D341Med (cell line): ENCODE results near the gene RAD52.
"Not testable (repeated sequence)": the region's sequence is repeated elsewhere in the genome, so short reads cannot be mapped to it uniquely, and the experiment has no call there.

ENCODE experiments used
- DNase-seq: peaks from one replicate; pipeline ENCODE4 v3.0.0; 2012; ENCODE audit warnings: low spot score

RAD52 gene

DNA sequence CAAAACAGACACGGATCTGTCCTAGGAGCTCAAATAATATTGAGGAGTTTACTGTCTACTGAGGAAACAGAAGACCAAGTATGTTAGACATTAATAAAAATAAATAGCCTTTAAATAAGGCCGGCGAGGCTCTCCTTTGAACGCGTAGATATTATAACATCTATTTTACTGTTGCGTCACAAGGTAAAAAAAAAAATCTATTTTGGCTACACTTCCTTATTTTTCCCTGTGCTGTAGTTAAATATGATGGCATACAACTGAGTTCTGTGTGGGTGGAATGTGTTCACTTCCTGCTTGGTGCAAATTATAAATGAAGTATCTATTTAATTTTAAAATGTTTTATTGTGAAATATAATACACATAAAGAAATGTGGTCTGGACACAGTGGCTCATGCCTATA is 17.2 kb upstream of the RAD52 start:
- DNase-seq, result no peak

DNA sequence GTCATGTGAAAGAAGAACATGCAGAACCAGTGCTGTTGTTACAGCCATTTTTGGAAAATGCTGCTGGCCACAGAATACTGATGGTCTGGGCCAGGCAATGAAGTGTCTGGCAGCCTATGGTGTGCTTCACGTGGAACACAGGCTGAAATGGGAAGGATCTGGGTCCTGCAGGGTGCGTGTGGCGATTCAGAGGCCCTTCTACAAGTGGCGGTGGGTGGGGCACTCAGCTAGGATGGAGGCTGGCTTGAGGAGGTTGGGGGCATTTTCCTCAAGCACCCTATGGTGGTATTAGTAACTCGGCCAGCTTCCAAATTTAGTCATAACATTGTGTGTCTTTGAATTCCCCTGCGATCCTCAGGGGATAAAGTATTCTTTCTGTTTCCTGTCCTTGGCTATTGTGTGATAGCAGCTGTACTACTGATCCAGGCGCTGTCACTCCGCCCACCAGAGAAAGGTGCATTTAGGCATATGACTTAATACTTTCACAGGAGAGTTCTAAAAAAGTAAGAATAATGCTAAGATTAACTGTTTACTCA is 9.2 kb upstream of the RAD52 start:
- DNase-seq, result no peak

DNA sequence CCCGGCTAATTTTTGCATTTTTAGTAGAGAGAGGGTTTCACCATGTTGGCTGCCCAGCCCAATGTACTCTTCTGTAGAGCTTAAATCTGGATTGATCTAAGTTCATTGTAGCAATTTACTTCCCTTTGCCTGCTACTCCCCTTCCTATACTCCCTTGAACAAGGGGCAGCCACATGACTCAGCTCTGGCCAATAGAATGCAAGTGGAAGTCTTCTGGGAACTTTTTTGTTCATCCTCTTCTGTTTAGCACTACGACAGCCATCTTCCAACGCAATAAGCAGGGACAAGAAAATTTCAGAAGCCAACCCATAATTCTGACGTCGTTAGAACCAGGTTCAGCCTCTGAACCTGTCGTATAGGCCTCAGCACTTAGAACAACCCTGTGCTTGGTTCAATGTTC is 6.4 kb upstream of the RAD52 start:
- DNase-seq, result no peak

DNA sequence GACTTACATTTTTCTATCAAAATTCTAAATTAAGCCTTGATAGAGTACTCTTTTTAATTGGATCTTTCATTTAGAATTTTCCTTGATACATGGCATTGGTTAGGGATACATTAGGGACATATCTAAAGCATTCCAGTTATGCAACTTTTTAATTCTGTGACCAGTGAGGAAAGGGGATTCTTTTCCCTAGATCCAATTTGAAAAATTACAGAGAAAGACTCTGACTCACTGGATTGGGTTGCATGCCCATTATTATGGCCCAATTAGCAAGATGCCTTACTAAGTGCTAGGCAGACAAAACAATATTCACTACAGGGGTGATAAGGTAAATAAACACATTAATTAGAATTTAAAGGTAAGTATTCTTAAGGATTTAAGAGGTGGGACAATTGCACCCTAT is 5.2 kb upstream of the RAD52 start:
- no peak for DNase-seq

DNA sequence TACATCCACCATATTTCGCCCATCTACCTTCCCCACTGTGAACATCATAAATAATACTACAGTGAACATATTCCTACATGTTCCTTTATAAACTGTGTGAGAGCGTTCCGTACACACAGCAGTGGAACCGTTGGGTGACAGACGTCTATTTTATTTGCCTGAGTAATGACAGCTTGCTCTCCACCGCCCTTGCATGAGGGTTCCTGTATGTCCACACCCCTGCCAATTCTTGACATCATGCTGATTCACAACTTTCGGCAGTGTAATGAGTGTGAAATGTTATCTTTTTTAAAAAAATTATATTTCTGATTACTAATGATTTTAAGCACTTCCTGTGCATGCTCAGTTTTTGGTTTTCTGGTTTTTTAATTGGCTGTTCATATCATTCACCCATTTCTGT is 4.3 kb upstream of the RAD52 start:
- no peak for DNase-seq

DNA sequence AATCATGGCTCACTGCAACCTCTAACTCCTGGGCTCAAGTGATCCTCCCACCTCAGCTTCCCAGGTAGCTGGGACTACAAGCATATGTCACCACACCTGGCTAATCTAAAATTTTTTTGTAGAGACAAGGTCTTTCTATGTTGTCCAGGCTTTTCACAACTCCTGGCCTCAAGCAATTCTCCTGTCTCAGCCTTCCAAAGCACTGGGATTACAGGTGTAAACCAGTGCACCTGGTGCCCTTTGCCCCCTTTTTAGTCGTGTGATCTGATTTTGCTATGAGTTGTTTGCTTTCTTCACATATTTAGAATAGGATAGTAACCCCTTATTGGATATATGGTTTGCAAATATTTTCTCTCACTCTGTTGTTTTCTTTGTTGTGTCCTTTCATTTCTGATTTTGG is 1.7 kb upstream of the RAD52 start:
- no peak for DNase-seq

DNA sequence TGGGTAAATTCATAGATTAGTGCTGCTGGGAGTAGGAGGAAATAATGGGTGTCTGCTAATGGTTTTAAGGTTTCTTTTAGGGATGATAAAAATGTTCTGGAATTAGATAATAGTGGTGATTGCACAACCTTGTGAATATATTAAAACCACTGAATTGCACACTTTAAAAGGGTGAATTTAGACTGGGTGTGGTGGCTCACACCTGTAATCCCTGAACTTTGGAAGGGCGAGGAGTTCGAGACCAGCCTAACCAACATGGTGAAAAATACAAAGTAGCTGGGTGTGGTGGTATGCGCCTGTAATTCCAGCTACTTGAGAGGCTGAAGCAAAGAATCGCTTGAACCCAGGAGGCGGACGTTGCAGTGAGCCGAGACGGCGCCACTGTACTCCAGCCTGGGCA is 1.3 kb downstream of the RAD52 start:
- DNase-seq, result no peak

DNA sequence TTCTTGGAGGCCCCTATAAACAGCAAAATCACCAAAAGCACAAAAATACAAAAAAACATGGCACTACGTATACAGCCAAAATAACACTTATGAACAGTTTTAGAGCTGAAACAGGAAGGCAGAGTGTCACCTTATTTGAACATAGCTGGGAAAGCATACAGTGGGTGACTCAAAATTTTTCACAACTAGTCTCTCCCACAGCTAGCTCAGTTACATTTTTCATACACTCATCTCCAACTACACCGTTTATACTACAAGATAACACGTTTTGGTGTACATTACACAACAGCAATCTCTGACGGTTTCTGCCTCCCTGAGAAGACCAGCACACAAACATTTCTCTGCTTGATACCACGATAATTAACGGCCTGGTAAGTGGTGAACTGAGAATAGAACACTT is 2.9 kb downstream of the RAD52 start:
- DNase-seq, result no peak

DNA sequence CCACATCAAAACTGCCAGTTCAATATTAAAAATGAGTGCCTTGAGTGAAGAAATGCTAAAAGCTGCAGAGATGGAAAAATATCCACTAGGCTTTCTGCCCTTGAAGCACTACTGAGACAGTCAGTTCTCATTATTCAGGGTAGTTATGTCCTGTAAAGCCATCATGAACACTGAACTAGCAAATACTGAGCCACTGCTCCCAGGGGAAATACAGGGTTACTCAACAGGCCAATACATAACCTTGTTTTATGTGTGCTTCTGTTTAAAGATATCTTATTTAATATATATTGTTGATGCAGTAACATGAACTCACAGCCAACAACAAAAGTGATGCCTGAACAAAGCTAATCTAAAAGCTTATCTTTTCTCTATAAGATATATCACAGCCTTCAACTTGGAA is 3.3 kb downstream of the RAD52 start:
- no peak for DNase-seq

DNA sequence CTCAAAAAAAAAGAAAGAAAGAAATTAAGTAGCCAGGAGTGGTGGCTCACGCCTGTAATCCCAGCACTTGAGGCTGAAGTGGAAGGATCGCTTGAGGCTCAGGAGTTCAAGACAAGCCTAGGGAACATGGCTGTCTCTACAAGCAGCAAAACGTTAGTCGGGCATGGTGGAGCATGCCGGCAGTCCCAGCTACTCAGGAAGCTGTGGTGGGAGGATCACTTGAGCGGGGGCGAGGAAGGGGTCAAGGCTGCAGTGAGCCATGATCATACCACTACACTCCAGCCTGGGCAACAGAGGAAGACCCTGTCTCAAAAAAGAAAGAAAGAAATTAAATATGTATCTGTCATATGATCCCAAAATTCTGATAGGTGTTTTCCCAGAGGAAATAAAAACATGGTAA is 5.3 kb downstream of the RAD52 start:
- no peak for DNase-seq

DNA sequence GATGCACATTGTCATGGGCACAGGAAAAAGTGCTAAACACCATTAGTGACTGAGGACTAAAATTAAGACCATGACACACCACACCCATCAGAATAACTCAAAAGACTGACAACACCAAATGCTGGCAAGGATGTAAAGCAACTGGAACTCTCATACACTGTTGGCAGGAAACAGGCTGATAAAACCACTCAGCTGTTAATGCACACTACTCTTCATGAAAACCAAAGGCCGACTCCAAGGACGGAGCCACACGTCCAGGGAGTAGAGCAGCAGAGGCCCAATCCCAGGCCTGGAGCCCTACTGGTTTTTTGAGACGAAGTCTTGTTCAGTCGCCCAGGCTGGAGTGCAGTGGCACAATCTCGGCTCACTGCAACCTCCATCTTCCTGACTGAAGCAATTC is 6.4 kb downstream of the RAD52 start:
- no peak for DNase-seq

DNA sequence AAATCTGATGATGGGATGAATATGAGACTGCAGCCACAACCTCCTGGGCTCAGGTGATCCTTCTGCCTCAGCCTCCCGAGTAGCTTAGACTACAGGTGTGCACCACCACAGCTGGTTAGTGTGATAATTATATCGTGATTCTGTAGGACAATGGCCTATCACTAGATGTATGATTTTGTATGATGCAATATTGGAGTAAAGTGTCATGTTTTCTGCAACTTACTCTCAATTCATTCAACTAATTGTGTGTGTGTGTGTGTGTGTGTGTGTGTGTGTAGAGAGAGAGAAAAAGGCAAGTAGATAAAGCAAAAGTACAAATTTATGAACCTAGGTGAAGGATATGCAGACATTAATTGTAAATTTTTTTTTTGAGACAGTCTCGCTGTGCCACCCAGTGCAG is 10.7 kb downstream of the RAD52 start:
- no peak for DNase-seq

DNA sequence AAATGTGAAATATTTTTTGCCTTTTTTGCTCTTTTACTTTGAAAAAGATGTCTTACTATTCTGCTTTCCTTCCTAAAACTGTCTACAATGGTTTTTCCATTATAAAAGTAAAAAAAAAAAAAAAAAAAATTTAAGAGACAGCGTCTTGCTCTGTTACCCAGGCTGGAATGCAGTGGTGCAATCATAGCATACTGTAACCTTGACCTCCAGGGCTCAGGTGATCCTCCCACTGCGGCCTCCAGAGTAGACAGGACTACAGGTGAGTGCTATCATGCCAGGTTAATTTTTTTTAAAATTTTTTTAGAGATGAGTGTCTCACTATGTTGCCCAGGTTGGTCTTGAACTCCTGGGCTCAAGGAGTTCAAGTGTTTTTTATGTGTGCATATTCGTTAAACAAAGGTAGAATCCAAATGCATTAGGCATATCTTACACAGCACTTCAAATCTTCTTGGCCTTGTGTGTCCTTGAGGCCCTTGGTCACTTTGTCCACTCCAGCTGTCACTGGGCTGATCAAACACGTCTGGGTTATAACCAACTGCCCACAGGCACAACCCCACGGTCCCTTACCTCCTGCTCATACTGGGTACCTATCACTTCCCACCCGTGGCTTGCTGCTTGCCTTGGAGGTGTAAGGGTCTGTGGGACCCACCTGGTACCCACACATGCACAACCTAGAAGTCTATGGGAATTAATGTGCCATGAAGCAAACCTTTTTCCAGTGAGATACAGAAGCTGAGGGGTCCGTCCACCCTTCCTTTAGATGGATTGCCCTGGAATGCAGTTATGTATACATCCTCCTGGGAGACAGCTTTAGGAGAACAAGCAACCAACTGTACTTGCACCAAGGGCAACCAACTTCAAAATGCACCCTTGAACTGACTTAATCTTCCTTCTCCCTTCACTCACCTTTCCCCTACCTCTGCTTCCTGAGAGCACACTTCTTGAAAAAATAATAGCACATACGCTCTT is 12.8 kb downstream of the RAD52 start:
- DNase-seq, result no peak

DNA sequence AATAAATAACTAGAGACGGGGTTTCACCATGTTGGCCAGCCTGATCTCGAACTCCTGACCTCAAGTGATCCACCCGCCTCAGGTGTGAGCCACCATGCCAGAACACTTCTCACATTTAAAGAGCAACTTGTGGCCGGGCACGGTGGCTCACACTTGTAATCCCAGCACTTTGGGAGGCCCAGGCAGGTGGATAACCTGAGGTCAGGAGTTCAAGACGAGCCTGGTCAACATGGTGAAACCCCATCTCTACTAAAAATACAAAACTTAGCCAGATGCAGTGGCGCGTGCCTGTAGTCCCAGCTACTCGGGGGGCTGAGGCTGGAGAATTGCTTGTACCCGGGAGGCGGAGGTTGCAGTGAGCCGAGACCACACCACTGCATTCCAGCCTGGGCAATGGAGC is 13.6 kb downstream of the RAD52 start:
- DNase-seq, result not testable (repeated sequence)

DNA sequence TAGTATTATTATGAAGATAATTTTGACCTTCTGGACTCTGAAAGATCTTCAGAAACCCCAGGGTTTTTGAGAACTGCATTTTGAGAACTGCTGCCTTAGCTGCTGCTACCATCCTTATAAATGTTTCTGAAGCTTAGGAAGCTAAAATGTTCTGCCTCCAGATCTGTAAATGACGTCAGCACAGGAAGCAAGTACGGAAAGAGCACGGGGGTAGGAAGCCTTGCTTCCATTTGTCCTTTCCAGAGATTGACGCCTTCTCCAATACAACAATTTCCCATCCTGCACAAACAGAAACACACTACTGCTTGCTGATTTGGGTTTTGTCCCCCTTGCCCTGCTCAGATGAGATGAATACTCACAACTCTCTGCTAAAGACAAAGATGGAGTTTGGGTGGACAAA is 17.9 kb downstream of the RAD52 start:
- DNase-seq, result no peak

DNA sequence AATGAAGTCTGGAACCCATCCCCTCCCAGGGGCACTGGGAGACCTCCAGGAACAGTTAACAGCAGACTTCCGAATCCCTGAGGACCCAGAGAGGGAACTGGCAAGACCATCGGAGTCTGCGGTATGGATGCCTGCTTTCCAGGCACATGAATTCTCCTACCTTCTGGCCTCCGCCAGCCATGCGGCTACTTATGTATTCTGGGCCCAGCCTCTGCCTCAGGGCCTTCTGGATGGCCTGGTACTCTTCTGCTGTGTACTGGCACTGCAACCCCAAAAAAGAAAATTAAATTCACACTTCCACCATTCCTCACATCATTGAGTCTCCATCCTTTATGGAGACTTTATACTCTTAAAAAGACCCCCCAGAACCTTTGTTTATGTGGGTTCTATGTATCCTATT is 18.4 kb downstream of the RAD52 start:
- DNase-seq, result no peak

DNA sequence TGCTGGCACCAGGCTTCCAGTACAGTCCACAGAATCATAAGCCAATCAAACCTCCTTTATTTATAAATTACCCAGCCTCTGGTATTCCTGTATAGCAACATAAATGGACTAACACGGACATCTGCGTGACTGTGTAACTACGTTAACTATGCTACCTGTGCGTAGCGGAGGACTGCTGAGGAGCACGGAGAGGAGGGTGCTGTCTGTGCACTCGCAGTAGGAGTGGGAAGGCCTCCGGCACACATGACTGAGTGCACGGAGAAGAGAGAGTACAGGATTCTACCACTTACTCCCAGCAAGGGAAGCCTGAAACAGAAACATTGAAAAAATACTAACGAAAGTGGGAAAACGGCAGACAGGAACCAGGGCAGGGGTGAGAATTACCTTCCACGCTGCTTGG is 22.9 kb downstream of the RAD52 start:
- DNase-seq, result no peak

DNA sequence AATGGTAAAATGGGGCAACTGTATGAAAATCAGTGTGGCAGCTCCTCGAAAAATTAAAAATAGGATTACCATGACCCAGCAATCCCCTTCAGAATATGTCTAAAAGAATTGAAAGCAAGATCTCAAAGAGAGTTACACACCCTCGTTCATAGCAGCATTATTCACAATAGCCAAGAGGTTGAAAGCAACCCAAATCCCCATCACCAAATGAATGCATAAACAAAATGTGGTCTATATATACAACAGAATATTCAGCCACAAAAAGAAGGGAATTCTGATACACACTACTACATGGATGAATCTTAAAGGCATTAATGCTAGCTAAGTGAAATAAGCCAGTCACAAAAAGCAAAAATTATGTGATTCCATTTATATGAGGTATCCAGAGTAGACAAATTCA is 27.2 kb downstream of the RAD52 start:
- DNase-seq, result no peak

DNA sequence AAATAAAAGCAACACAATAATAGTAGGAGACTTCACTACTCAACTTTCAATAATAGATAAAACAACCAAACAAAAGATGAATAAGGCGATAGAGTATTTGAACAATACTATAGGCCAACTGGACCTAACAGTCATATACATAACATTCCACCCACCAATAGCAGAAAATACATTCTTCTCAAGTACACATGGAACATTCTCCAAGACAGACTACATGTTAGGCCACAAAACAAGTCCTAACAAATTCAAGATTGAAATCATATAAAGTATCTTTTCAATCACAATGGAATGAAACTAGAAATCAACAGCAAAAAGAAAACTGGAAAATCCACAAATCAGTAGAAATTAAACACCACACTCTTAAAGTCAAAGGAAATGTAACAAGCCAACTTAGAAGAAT is 28.8 kb downstream of the RAD52 start:
- no peak for DNase-seq

DNA sequence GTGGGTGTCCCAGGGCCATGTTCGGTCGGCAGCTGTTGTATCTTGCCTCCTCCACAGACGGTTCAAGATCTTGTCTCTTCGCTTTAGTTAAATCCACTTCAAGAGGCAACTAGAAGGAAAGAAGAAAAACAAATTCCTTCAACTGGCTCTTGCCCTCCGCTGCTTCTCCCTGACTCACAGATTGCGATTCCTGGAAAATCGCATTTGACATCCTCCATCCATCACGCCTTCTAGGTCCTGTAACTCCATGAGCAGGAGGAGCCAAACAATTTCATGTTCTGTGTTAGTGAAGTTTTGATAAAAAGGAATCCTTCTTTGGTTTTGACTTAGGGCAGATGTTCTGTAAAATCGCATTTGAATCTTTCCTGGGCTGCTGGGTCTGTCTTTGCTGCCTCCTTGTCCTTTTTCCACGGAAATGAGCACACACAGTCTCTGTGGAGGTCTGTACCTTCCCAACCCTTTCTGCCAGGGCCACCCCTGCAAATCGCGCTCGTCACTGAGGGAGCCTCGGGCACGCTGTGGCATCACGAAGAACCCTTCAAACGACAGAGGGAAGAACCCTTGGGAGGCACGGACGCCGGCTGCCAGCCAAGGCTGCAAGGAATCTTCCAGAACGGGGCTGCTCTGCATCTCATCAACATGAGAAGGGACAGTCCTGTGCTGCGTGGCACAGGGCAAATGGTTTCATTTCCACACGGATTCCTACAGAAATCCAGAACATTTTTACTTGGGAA is 32.6 kb downstream of the RAD52 start:
- DNase-seq, result no peak

DNA sequence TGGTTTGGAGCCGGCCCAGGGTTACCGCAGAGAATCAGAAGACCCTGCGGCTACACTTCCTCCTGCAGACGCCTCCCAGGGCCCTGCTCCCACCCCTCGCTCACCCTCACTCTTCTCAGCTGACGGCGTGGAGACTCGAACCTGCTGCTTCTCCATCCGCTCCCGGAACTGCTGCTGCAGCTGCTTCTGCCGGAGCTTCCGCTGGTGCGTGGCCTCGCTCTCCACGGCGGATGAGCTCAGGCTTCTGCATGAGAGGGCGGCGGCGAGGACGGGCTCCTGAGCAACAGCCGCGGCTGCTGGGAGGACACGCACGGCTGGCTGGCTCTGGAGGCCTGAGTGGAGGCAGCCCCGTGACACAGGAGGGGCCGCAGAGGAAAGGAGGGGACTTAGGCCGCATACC is 33.3 kb downstream of the RAD52 start:
- no peak for DNase-seq

DNA sequence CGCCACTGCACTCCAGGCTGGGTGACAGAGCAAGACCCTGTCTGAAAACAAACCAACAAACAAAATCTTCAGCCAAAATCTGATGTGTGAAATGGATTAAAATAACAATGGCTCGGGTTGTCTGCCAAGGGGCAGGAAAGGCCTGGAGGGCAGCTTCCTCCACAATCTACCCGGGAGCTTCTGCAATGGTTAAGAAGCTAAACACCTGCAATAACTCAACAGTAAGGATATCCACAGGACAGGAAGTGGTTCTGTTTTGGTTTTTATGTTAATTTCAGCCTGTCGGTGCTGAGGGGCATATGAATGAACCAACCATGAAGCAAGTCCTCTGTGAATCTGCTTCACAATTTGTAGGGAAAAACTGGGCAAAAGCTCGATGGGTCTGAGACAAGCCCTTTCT is 34.4 kb downstream of the RAD52 start:
- no peak for DNase-seq
